C4-2B (cell line): Measurements from ENCODE around the gene RAB1A.
A peak's percentile ranks its signal among the peaks of the same experiment; 100 is the strongest.

Experiments
- H3K27ac ChIP-seq: fragments of 450-650 bp; 2 replicates; pipeline ENCODE4 v1.5.1; 2017
- ZFX ChIP-seq: fragments of 450-650 bp; IDR thresholded peaks from 2 replicates; pipeline ENCODE4 v1.6.1; 2017
- TF ChIP-seq, protein P1 (sequence below): fragments of 450-650 bp; conservative IDR thresholded peaks from 2 replicates; pipeline ENCODE4 v1.5.1; 2017; ENCODE audit warnings: mild to moderate bottlenecking

Gene RAB1A

DNA sequence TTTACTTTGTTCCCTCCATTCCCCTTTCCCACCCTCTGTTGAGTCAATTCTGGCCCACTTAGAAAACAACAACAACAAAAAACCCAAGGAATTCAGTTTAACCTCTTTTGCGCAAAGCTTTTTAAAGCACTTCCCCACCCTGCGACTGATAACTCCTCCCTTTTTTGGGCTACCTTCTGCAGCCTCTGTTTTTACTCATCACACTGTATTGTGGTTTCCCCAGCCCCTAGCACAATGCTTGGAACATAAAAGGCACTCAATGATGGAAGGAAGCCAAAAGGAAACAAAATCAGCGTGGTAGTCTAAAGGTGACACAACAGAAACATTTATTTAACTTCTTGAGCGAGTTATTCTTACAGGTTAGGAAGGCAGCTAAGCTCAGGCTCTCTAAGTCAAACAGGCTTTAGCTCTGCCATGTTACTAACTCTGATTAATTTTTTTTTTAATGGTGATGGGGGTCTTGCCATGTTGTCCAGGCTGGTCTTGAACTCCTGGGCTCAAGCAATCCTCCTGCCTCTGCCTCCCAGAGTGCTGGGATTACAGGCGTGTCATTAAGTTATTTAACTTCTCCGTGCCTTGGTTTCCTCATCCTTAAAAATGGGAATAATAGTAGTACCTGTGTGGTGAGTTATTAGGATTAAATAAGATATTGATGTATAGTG is 72.4 kb downstream of the RAB1A start:
- H3K27ac ChIP-seq, result no peak overlapping the region
- TF ChIP-seq ZFX, result no peak
- TF ChIP-seq, protein P1, sequence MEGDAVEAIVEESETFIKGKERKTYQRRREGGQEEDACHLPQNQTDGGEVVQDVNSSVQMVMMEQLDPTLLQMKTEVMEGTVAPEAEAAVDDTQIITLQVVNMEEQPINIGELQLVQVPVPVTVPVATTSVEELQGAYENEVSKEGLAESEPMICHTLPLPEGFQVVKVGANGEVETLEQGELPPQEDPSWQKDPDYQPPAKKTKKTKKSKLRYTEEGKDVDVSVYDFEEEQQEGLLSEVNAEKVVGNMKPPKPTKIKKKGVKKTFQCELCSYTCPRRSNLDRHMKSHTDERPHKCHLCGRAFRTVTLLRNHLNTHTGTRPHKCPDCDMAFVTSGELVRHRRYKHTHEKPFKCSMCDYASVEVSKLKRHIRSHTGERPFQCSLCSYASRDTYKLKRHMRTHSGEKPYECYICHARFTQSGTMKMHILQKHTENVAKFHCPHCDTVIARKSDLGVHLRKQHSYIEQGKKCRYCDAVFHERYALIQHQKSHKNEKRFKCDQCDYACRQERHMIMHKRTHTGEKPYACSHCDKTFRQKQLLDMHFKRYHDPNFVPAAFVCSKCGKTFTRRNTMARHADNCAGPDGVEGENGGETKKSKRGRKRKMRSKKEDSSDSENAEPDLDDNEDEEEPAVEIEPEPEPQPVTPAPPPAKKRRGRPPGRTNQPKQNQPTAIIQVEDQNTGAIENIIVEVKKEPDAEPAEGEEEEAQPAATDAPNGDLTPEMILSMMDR, result no peak

DNA sequence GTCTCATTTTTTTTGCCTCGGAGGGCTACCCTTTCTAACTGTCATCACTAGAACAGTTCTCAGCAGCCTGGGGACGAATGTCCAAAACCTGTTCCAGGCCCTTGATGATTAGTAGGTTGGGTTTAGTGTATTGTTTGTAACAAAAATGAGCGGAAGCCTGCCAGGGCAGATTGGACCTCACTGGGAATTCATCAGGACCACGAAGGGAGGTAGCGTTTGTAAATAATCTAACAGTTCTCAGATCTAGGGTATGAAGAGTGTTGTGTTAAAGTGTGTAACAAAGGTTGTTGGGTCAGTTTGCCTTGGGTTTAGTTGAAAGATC is 72.9 kb downstream of the RAB1A start:
- H3K27ac ChIP-seq, result peak overlapping the region; percentile 71
- TF ChIP-seq ZFX, result no peak
- TF ChIP-seq, protein P1, result no peak

DNA sequence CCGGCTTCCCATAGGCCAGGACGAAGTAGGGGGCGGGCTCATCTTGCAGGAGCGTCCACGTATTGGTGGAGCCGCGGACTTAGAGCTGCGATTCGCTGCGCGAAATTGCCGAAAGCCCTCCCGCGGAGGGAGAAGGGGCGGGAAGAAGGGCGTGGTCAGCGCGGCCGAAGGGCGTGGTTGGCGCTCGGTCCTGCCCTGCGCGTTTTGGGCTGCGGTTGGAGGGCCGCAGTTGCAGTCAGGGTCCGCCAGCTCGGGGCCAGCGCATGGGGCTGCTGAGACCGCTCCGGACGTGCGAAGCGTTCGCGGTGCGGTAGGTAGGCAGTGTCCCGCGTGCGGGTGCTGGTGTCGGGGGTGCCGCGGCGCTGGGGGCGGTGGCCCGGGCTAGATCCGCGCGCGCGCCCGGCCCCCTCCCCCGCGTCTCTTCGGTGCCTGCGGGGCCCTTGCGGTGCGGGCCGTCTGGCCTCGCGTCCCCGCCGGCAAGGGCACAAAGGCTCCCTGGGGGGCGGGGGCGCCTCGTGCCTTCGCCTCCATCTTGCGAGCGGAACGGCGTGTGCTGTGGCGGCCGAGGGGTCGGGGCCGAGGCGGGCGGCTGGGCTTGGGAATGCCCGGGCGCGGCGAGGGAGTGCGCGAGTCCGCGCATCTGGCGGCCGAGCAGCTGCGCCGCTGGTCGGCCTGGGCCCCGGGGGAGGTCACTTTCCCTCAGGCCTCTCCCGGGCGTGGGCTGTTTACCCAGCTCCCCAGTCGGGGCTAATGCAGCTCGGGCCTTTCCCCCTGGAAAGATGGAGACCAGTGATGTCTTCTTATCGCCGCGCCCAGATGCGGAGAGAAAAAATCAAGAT is 73.5 kb downstream of the RAB1A start, which contains the start of gene CEP68:
Gene CEP68 (plus strand): TSS at position 202 of the 839 bp plus-strand sequence. CDS start 13,029 bp downstream, outside the sequence.
- TF ChIP-seq ZFX, result peak; percentile 59
- TF ChIP-seq, protein P1, result no peak
- peak within 1 kb of the TSS; percentile 71 for H3K27ac ChIP-seq

DNA sequence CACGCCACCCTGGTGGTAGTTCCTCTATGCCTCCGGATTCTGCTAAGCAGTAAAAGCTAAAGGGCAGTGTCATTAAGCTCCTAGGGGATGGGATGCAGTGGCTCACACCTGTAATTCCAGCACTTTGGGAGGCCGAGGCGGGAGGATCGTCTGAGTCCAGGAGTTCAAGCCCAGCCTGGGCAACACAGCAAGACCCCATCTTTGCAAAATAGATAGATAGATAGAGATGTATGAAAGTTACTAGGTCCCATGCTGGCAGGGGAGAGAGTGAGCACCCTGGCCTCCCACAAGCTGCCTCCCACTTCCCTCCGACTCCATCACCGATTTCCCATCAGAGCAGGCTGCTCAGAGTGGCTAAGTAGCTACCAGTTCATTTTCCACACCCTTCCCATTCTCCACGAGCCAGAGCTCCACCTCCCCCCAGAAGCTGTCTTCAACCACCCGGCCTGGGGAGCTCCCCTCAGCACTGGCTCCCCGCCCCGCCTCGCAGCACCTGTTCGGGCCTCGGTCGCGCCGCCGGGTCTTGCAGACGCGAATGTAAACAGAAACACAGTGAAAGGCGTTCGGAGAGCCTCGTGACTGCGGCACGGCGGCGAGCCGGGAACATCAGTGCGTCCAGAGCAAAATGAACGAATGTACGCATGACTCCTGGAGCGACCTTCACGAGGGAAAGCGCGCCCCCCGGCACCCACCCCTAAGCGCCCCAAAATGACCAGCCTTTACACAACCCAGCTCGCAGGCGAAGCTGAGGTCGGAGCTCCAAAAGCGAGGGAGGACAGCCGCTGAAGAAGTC is 74.3 kb downstream of the RAB1A start:
- peak overlapping the region; percentile 71 for H3K27ac ChIP-seq
- TF ChIP-seq ZFX, result no peak
- TF ChIP-seq, protein P1, result no peak

DNA sequence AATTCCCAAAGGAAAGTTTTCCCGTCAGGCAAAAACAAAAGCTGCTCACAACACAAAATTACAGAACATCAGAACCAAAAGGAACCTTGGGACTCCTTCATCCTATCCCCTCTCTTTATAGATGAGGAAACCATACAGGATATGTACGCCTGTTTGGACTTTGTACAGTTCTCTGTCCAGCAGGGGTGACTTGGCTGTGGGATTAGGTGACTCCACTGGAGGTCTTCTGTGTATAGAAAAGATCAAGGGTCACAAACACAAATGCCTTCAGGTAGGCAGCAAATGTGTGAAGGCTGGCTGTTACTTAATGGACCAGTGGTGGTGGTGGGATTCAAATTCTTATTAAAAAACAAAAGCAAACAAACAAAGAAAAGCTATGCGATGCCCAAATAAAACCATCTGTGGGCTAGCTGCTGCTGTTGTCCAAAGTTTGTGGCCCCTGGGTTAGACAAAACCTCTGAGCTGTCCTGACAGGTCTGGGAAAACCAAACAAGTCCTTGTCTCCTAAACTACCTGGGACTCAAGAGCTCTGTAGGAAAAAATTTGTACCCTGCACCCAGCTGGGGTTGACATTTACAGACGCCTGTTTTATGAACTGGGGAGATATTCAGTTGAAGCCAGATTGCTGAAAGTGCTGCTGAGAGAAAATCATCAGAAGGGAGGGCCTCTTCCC is 75.0 kb downstream of the RAB1A start:
- TF ChIP-seq ZFX, result no peak
- TF ChIP-seq, protein P1, result no peak
- H3K27ac ChIP-seq, result no peak overlapping the region

DNA sequence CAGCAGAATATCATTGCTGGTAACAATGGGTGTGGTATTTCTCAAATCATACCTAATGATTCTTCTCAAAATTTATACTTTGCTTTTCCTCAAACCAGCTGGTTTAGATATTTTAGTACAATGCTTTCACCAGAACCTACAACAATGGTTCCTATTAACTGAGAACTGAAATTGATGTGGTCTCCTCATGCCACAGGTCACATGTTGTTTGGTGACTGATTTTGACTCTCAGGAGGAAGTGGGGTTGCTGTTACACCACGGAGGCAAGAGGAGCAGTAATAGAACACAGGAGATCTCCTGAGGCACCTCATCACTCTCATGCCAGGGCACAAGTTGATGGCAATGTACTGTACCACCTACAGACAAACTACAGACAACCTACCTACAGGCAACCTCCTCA is 76.7 kb downstream of the RAB1A start:
- TF ChIP-seq ZFX, result no peak
- TF ChIP-seq, protein P1, result no peak

More for the DNA sequence above, 76.7 kb downstream of the RAB1A start:
- H3K27ac ChIP-seq, result no peak overlapping the region
